Measurements from ENCODE around the gene ADCY5.

DNA sequence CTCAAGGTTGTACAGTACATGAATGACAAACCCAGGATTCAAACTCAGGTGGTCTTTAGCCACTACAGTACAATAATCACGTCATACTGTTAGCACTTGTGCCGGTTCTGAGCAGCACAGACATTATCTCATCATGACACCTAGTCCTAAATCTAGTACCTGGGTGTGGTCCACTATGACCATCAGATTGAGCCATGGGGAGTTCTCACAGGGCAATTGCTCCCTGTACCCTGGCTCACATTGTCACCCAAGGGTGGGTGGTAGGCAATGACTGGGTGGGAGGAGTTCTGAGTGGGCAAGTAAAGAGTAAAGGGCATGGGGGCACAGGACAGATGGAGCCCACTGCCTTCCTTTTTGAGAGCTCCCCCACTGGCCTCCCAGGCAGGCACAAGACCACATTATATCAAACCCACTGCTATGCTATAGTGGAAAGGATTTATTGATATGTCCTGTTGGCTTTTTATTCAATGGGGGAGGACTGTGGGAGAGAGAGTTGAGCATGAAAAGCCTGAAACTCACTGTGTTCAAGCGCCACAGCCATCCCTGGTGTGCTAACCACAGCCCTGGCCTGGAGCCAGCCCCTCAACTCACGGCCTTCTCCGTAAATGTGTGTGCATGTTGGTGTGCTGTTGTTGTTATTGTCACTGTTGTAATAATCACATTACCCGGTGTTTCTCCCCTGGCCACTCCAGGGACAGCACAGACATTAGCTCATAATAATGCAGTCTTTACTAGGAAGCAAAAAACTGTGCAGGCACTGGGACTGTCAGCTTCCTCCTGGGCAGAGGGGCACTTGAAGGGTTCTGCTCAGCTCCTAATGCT is 27.3 kb downstream of the ADCY5 start:
- TF ChIP-seq POLR2A (IDR thresholded peaks at IDR 0.05) (no peak), CTCF (IDR thresholded peaks at IDR 0.05) (no peak)

Measured in lower leg skin (tissue), 3 donors.